Caco-2 (cell line): ENCODE measurements around the gene BAIAP3. TPM values are rescaled to one million over a fixed set of nuclear protein-coding genes. Genes with fewer than 3 reads are reported as not detected.
A peak's percentile ranks its signal among the peaks of the same experiment; 100 is the strongest.

Experiments
- BruUV-seq: library from RNA; stranded (reverse); fragments of 400-500 nt; replicated peaks from 2 replicates; lab custom pipeline; 2021; lab: Mats Ljungman, UMichigan
- CTCF ChIA-PET: fragments of 300-600 bp; sonication (Branson Sonifier 250); formaldehyde crosslinking; loops from one replicate; lab custom pipeline; 2022; ENCODE audit warnings: antibody characterized with exemption; lab: Charles Lee
- POLR2A ChIA-PET: fragments of 300-600 bp; sonication (Branson Sonifier 250); formaldehyde crosslinking; loops from one replicate; lab custom pipeline; 2022; ENCODE audit warnings: antibody characterized with exemption; lab: Charles Lee
- DNase-seq, 2 experiments: peaks; one replicate each; pipeline versions ENCODE4 v3.0.0 to v3.0.0-alpha.2; 2020 to 2022
- H3K27me3 ChIP-seq: replicated peaks from 2 replicates; pipeline ENCODE4 v1.6.0; 2011; ENCODE audit warnings: low read length; ENCODE audit not compliant: control insufficient read depth, insufficient read depth
- H3K36me3 ChIP-seq: 2 replicates; pipeline ENCODE4 v1.5.1; 2011; ENCODE audit warnings: low read length; ENCODE audit not compliant: control insufficient read depth, insufficient read depth
- H3K4me1 ChIP-seq: fragments of 250-450 bp; sonication (Bioruptor Pico); 2 replicates; pipeline ENCODE4 v1.5.1; 2020; ENCODE audit warnings: mild to moderate bottlenecking
- H3K4me3 ChIP-seq: 2 replicates; pipeline ENCODE4 v1.5.1; 2011; ENCODE audit warnings: low read depth, mild to moderate bottlenecking, control low read depth, low read length
- H3K9me3 ChIP-seq: fragments of 250-450 bp; sonication (Bioruptor Pico); 2 replicates; pipeline ENCODE4 v1.5.1; 2020; ENCODE audit warnings: mild to moderate bottlenecking, moderate library complexity
- H3K27ac Mint-ChIP-seq: one replicate; pipeline ENCODE4 v1.8.0; 2022; ENCODE audit warnings: mixed read lengths; ENCODE audit not compliant: unreplicated experiment
- H3K27me3 Mint-ChIP-seq: one replicate; pipeline ENCODE4 v1.8.0; 2022; ENCODE audit warnings: mixed read lengths; ENCODE audit not compliant: insufficient read depth, unreplicated experiment
- H3K36me3 Mint-ChIP-seq: one replicate; pipeline ENCODE4 v1.8.0; 2022; ENCODE audit warnings: mild to moderate bottlenecking, mixed read lengths; ENCODE audit not compliant: insufficient read depth, unreplicated experiment
- H3K4me1 Mint-ChIP-seq: one replicate; pipeline ENCODE4 v1.8.0; 2022; ENCODE audit warnings: low read depth, mixed read lengths; ENCODE audit not compliant: unreplicated experiment
- H3K4me3 Mint-ChIP-seq: one replicate; pipeline ENCODE4 v1.8.0; 2022; ENCODE audit warnings: mild to moderate bottlenecking, moderate library complexity, mixed read lengths; ENCODE audit not compliant: unreplicated experiment
- H3K9me3 Mint-ChIP-seq: one replicate; pipeline ENCODE4 v1.8.0; 2022; ENCODE audit warnings: mixed read lengths; ENCODE audit not compliant: unreplicated experiment
- intact Hi-C: fragments of 100-400 bp; cut with micrococcal nuclease; formaldehyde crosslinking; loops from one replicate; pipeline ENCODE4 v1.10.0; 2022; ENCODE audit not compliant: unreplicated experiment
- total RNA-seq: library from RNA; stranded (reverse); gene quantifications from 2 replicates; pipeline ENCODE4 v1.2.3, GENCODE V29; 2022
- TF ChIP-seq, protein P1 (sequence below), 2 experiments: fragments of 200-600 bp in 1 of 2; IDR thresholded peaks; 1 replicate in 1 of 2; 2 replicates in 1 of 2; pipeline versions ENCODE4 v1.5.1 to v1.8.0; 2011 to 2022; ENCODE audit warnings: antibody characterized with exemption in 1 of 2, control low read depth in 1 of 2, inconsistent platforms in 1 of 2, low read depth in 1 of 2, low read length in 1 of 2, mild to moderate bottlenecking in 1 of 2, moderate library complexity in 1 of 2; ENCODE audit not compliant: insufficient read depth in 1 of 2, severe bottlenecking in 1 of 2, unreplicated experiment in 1 of 2

Gene BAIAP3
- total RNA-seq, 1 experiment from 2014 or later, result 5.0 TPM

DNA sequence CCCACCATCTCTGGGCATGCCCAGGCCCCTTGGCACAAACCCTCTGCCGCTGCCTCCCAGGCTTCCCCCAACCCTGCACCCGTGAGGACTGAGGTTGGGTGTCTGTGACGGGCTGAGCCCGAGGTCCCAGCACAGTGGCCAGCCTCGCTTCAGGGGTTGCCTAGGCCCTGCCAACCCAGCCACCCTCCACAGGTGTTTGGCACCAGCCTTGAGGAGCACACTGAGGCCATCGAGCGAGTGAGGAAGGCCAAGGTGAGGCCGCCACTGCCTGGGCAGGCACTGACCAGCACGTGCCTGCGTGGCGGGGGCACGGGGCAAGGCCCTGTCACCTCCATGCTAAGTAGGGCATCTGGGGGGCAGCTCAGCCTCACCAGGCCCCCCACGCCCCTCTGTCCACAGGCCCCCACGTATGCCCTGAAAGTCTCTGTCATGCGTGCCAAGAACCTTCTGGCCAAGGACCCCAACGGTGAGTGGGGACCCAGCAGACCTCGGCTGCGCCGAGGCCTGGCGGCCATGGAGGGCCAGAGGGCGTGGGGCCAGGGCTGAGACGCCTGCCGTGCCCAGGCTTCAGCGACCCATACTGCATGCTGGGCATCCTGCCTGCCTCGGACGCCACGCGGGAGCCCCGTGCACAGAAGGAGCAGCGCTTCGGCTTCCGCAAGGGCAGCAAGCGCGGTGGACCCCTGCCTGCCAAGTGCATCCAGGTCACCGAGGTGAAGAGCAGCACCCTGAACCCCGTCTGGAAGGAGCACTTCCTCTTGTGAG is 7.5 kb downstream of the BAIAP3 start:
- no TSS peak for BruUV-seq
- ChIA-PET CTCF (no interaction called here), POLR2A (no interaction called here)
- Histone ChIP-seq H3K4me1 (0 out of 2 replicates have a peak, but pooled peaks cover 3% of the 10 kb centered on the region), H3K36me3 (no peaks in the 10 kb centered on the region; the same call in 1 of the 2 replicates), H3K4me3 (no peak overlapping the region), H3K9me3 (no peaks in the 10 kb centered on the region), H3K27me3 (peaks cover 1% of the 10 kb centered on the region; the same call in 1 of the 2 replicates)
- no peaks in the 10 kb centered on the region for H3K9me3 Mint-ChIP-seq
- H3K27ac Mint-ChIP-seq, result no peak overlapping the region
- H3K4me3 Mint-ChIP-seq, result no peak overlapping the region
- peaks cover 3% of the 10 kb centered on the region for H3K27me3 Mint-ChIP-seq
- peaks cover 8% of the 10 kb centered on the region for H3K36me3 Mint-ChIP-seq
- TF ChIP-seq, protein P1, sequence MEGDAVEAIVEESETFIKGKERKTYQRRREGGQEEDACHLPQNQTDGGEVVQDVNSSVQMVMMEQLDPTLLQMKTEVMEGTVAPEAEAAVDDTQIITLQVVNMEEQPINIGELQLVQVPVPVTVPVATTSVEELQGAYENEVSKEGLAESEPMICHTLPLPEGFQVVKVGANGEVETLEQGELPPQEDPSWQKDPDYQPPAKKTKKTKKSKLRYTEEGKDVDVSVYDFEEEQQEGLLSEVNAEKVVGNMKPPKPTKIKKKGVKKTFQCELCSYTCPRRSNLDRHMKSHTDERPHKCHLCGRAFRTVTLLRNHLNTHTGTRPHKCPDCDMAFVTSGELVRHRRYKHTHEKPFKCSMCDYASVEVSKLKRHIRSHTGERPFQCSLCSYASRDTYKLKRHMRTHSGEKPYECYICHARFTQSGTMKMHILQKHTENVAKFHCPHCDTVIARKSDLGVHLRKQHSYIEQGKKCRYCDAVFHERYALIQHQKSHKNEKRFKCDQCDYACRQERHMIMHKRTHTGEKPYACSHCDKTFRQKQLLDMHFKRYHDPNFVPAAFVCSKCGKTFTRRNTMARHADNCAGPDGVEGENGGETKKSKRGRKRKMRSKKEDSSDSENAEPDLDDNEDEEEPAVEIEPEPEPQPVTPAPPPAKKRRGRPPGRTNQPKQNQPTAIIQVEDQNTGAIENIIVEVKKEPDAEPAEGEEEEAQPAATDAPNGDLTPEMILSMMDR (IDR thresholded peaks at IDR 0.05; ENCODE audit: insufficient read depth in 1 of 2, low read depth in 1 of 2, low read length in 1 of 2, severe bottlenecking in 1 of 2, unreplicated experiment in 1 of 2), result no peak
- no peak for DNase-seq
- intact Hi-C loops, result no loop called here
- H3K4me1 Mint-ChIP-seq, result peaks cover 8% of the 10 kb centered on the region

DNA sequence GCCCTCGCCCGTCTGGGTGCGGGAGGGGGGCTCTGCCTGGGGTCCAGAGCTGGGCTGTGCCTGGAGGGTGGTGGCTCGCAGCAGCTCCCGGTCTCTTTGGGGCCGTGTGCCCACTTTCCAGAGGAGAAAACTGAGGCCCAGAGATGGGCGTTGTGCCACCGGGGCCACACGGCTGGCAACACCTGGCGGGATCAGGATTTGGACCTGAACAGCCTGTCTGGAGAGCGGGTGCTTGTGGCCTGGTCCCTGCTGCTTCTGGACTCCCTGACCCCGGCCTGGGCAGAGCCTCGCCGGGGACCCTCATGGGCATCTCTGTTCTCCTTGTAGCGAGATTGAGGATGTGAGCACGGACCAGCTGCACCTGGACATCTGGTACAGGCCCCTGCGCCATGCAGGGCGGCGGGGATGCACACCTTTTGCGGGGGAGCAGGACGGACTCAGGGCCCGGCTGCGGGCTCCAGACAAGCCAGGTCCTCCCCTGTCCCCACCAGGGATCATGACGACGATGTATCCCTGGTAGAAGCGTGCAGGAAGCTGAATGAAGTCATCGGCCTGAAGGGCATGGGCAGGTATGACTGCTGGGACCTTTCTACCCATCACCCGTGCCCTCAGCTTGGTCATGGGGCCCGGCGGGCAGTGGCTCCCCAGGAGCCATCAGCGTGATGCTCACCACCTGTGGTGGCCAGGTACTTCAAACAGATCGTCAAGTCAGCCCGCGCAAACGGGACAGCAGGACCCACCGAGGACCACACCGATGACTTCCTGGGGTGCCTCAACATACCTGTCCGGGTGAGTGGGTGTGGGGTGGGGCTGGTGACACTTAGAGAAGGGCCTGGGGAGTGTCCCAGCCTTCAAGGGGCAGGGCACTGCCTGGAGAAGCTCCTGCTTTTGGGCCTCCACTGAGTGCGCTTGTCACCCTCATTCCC is 8.3 kb downstream of the BAIAP3 start:
- H3K27me3 ChIP-seq, result peaks cover 1% of the 10 kb centered on the region; the same call in 1 of the 2 replicates
- ChIA-PET POLR2A (no interaction called here), CTCF (interaction anchor here (0.6 to 1.7 kb wide), 3 partner anchors 10 to 89 kb away, joined by 3 to 5 read pairs (median 5); partner anchors contain the start of gene PERCC1)
- 0 out of 2 replicates have a peak, but pooled peaks cover 3% of the 10 kb centered on the region for H3K4me1 ChIP-seq
- intact Hi-C loops, result no loop called here
- Mint-ChIP-seq H3K4me3 (peak overlapping the region; percentile 83), H3K9me3 (no peaks in the 10 kb centered on the region), H3K36me3 (peaks cover 8% of the 10 kb centered on the region), H3K27ac (no peak overlapping the region), H3K27me3 (peaks cover 3% of the 10 kb centered on the region), H3K4me1 (peaks cover 8% of the 10 kb centered on the region)
- no peaks in the 10 kb centered on the region; the same call in 1 of the 2 replicates for H3K36me3 ChIP-seq
- no peak for DNase-seq
- no peak overlapping the region; the same call in 1 of the 2 replicates for H3K4me3 ChIP-seq
- no peaks in the 10 kb centered on the region for H3K9me3 ChIP-seq
- no TSS peak for BruUV-seq
- TF ChIP-seq, protein P1 (IDR thresholded peaks at IDR 0.05; ENCODE audit: insufficient read depth in 1 of 2, low read depth in 1 of 2, low read length in 1 of 2, severe bottlenecking in 1 of 2, unreplicated experiment in 1 of 2), result no peak
